Hepatocyte (in vitro differentiated cells): ENCODE measurements around the gene PRSS27. TPM values are rescaled to one million over a fixed set of nuclear protein-coding genes. Genes with fewer than 3 reads are reported as not detected.
A peak's percentile ranks its signal among the peaks of the same experiment; 100 is the strongest.

Source experiments
- DNase-seq: peaks from one replicate; pipeline ENCODE4 v3.0.0-alpha.2; 2016; ENCODE audit warnings: low spot score
- H2AFZ ChIP-seq: fragments of 200-600 bp; sonication (generic); 2 replicates; pipeline ENCODE4 v1.6.0; 2016; ENCODE audit warnings: antibody characterized with exemption, mild to moderate bottlenecking
- H3K27ac ChIP-seq: fragments of 200-600 bp; sonication (generic); 2 replicates; pipeline ENCODE4 v1.5.1; 2016; ENCODE audit warnings: mild to moderate bottlenecking
- H3K27me3 ChIP-seq: fragments of 200-600 bp; sonication (generic); 2 replicates; pipeline ENCODE4 v1.6.1; 2016
- H3K36me3 ChIP-seq: fragments of 200-600 bp; sonication (generic); replicated peaks from 2 replicates; pipeline ENCODE4 v1.5.1; 2016; ENCODE audit warnings: low read depth; ENCODE audit not compliant: insufficient read depth
- H3K4me1 ChIP-seq: fragments of 200-600 bp; sonication (generic); 2 replicates; pipeline ENCODE4 v1.5.1; 2016; ENCODE audit warnings: mild to moderate bottlenecking, moderate library complexity; ENCODE audit not compliant: insufficient read depth
- H3K4me2 ChIP-seq: fragments of 200-600 bp; sonication (generic); 2 replicates; pipeline ENCODE4 v1.6.0; 2016
- H3K4me3 ChIP-seq: fragments of 200-600 bp; sonication (generic); 2 replicates; pipeline ENCODE4 v1.5.1; 2016; ENCODE audit warnings: mild to moderate bottlenecking
- H3K79me2 ChIP-seq: fragments of 200-600 bp; sonication (generic); 2 replicates; pipeline ENCODE4 v1.6.0; 2017; ENCODE audit warnings: mild to moderate bottlenecking
- H3K9me2 ChIP-seq: fragments of 200-600 bp; sonication (generic); replicated peaks from 2 replicates; pipeline ENCODE4 v1.6.0; 2017; ENCODE audit warnings: mild to moderate bottlenecking; ENCODE audit not compliant: insufficient read depth
- H3K9me3 ChIP-seq: fragments of 200-600 bp; sonication (generic); 2 replicates; pipeline ENCODE4 v1.5.1; 2016; ENCODE audit warnings: low read depth, mild to moderate bottlenecking
- H4K20me1 ChIP-seq: fragments of 200-600 bp; sonication (generic); 2 replicates; pipeline ENCODE4 v1.6.0; 2016; ENCODE audit warnings: mild to moderate bottlenecking; ENCODE audit not compliant: insufficient read depth, poor library complexity, severe bottlenecking
- CTCF ChIP-seq: fragments of 200-600 bp; sonication (generic); IDR thresholded peaks from 2 replicates; pipeline ENCODE4 v1.5.1; 2016; ENCODE audit warnings: antibody characterized with exemption, mild to moderate bottlenecking; ENCODE audit not compliant: poor library complexity
- EZH2 ChIP-seq: fragments of 200-600 bp; sonication (generic); IDR thresholded peaks from 2 replicates; pipeline ENCODE4 v1.6.1; 2016; ENCODE audit warnings: antibody characterized with exemption, mild to moderate bottlenecking, borderline replicate concordance
- EZH2phosphoT487 ChIP-seq: fragments of 200-600 bp; sonication (generic); IDR thresholded peaks from one replicate; pipeline ENCODE4 v1.6.1; 2018; ENCODE audit warnings: antibody characterized with exemption, mild to moderate bottlenecking, low read depth, moderate library complexity; ENCODE audit not compliant: unreplicated experiment, severe bottlenecking
- WGBS: methylation state at CpG from one replicate; pipeline ENCODE4 v1.1.6; 2016; ENCODE audit warnings: low lambda C conversion rate; ENCODE audit errors: missing lambda C conversion rate; 5-methylcytosine and 5-hydroxymethylcytosine counted together
- polyA plus RNA-seq: library from polyadenylated mRNA; unstranded; fragments of >200 nt; fragmentation: Nextera tagmentation; extraction: Ambion mirVana; gene quantifications from 2 replicates; pipeline ENCODE4 v1.2.1, GENCODE V29; 2016
- total RNA-seq: library from RNA; depleted of rRNA; stranded (reverse); fragments of >200 nt; gene quantifications from 2 replicates; pipeline ENCODE4 v1.2.3, GENCODE V29; 2014

Gene PRSS27
- total and polyA plus RNA-seq, 2 experiments from 2014 or later = 1.4 TPM

- Histone ChIP-seq H3K27me3 (no peaks in the 10 kb centered on the region), H3K9me2 (no peaks in the 10 kb centered on the region), H3K4me2 (no peak overlapping the region), H3K9me3 (no peaks in the 10 kb centered on the region), H3K79me2 (peaks cover 100% of the 10 kb centered on the region), H3K4me1 (no peaks in the 10 kb centered on the region), H3K36me3 (peaks cover 36% of the 10 kb centered on the region), H4K20me1 (peaks cover 53% of the 10 kb centered on the region), H3K27ac (no peak overlapping the region), H2AFZ (no peak overlapping the region), H3K4me3 (no peak overlapping the region)
- no peak for TF ChIP-seq CTCF
- TF ChIP-seq EZH2 = no peak
- no peak for TF ChIP-seq EZH2phosphoT487
- 95% methylated on average over 9 of the region's 10 CpGs for WGBS
- no peak for DNase-seq
Observed at GRCh38 chr16:2761472-2761871, 41.4 kb upstream of the PRSS27 start.

GRCh38 chr16:2757344-2757743 is 37.3 kb upstream of the PRSS27 start:
- Histone ChIP-seq H4K20me1 (peaks cover 73% of the 10 kb centered on the region), H3K9me3 (no peaks in the 10 kb centered on the region), H3K9me2 (no peaks in the 10 kb centered on the region), H3K27ac (no peak overlapping the region), H3K36me3 (peaks cover 21% of the 10 kb centered on the region), H3K27me3 (no peaks in the 10 kb centered on the region), H2AFZ (no peak overlapping the region), H3K4me1 (peaks cover 21% of the 10 kb centered on the region), H3K79me2 (peaks cover 95% of the 10 kb centered on the region), H3K4me2 (no peak overlapping the region), H3K4me3 (no peak overlapping the region)
- 89% methylated on average over 11 of the region's 11 CpGs for WGBS
- TF ChIP-seq CTCF = no peak
- TF ChIP-seq EZH2phosphoT487 = no peak
- no peak for DNase-seq

- no peaks in the 10 kb centered on the region for H3K9me3 ChIP-seq
- H3K79me2 ChIP-seq = peaks cover 87% of the 10 kb centered on the region
- H4K20me1 ChIP-seq = peaks cover 73% of the 10 kb centered on the region
- peak overlapping the region; percentile 95 for H3K4me2 ChIP-seq
- H3K9me2 ChIP-seq = no peaks in the 10 kb centered on the region
- H3K27me3 ChIP-seq = no peaks in the 10 kb centered on the region
- WGBS = 90% methylated on average over 13 of the region's 30 CpGs
- DNase-seq = no peak
- peaks cover 21% of the 10 kb centered on the region for H3K36me3 ChIP-seq
- H3K27ac ChIP-seq = no peak overlapping the region
- TF ChIP-seq EZH2phosphoT487 (no peak), CTCF (no peak), EZH2 (no peak)
- no peak overlapping the region for H3K4me3 ChIP-seq
- peaks cover 26% of the 10 kb centered on the region for H3K4me1 ChIP-seq
- no peak overlapping the region for H2AFZ ChIP-seq
Observed at GRCh38 chr16:2756288-2757015, 36.4 kb upstream of the PRSS27 start.
